Measurements from ENCODE around the gene MMP15.
"Not testable (repeated sequence)": the region's sequence is repeated elsewhere in the genome, so short reads cannot be mapped to it uniquely, and the experiment has no call there.

MMP15 gene

GRCh38 chr16:58080657-58081056, 55.1 kb downstream of the MMP15 start:
- DNase-seq (ENCODE audit: low spot score); H3K27ac Mint-ChIP-seq: not testable (repeated sequence)

GRCh38 chr16:58082381-58082780, 56.8 kb downstream of the MMP15 start:
- no peaks in the 10 kb centered on the region for H3K4me1 Mint-ChIP-seq (ENCODE audit: low read depth)
- no peaks in the 10 kb centered on the region for H3K9me3 Mint-ChIP-seq
- DNase-seq (ENCODE audit: low spot score): no peak
- no peaks in the 10 kb centered on the region for H3K36me3 Mint-ChIP-seq (ENCODE audit: low read depth)
- no peak overlapping the region for H3K4me3 Mint-ChIP-seq
- H3K27me3 Mint-ChIP-seq (ENCODE audit: low read depth): no peaks in the 10 kb centered on the region
- no peak overlapping the region for H3K27ac Mint-ChIP-seq

More at GRCh38 chr16:58080657-58081056, 55.1 kb downstream of the MMP15 start:
- not testable (repeated sequence) for H3K9me3 Mint-ChIP-seq; H3K4me3 Mint-ChIP-seq; H3K27me3 Mint-ChIP-seq (ENCODE audit: low read depth); H3K4me1 Mint-ChIP-seq (ENCODE audit: low read depth); H3K36me3 Mint-ChIP-seq (ENCODE audit: low read depth)

GRCh38 chr16:58084635-58085034, 59.1 kb downstream of the MMP15 start:
- DNase-seq (ENCODE audit: low spot score): no peak
- Mint-ChIP-seq H3K36me3 (ENCODE audit: low read depth) (no peaks in the 10 kb centered on the region), H3K27me3 (ENCODE audit: low read depth) (no peaks in the 10 kb centered on the region), H3K4me3 (no peak overlapping the region), H3K9me3 (no peaks in the 10 kb centered on the region), H3K4me1 (ENCODE audit: low read depth) (no peaks in the 10 kb centered on the region), H3K27ac (no peak overlapping the region)

- no peaks in the 10 kb centered on the region for H3K9me3 Mint-ChIP-seq
- DNase-seq (ENCODE audit: low spot score): no peak
- H3K27ac Mint-ChIP-seq: no peak overlapping the region
- H3K27me3 Mint-ChIP-seq (ENCODE audit: low read depth): no peaks in the 10 kb centered on the region
- H3K36me3 Mint-ChIP-seq (ENCODE audit: low read depth): no peaks in the 10 kb centered on the region
- H3K4me1 Mint-ChIP-seq (ENCODE audit: low read depth): peaks cover 4% of the 10 kb centered on the region
- H3K4me3 Mint-ChIP-seq: no peak overlapping the region
Measured at GRCh38 chr16:58085171-58085570, 59.6 kb downstream of the MMP15 start.

- no peak overlapping the region for H3K4me3 Mint-ChIP-seq
- H3K27me3 Mint-ChIP-seq (ENCODE audit: low read depth): no peaks in the 10 kb centered on the region
- H3K4me1 Mint-ChIP-seq (ENCODE audit: low read depth): peaks cover 5% of the 10 kb centered on the region
Measured at GRCh38 chr16:58085584-58086251, 60.2 kb downstream of the MMP15 start.

GRCh38 chr16:58086381-58087208, 61.0 kb downstream of the MMP15 start:
- no peaks in the 10 kb centered on the region for H3K9me3 Mint-ChIP-seq
- no peaks in the 10 kb centered on the region for H3K36me3 Mint-ChIP-seq (ENCODE audit: low read depth)
- no peak for DNase-seq (ENCODE audit: low spot score)
- no peak overlapping the region for H3K4me3 Mint-ChIP-seq
- H3K27ac Mint-ChIP-seq: no peak overlapping the region
- peaks cover 5% of the 10 kb centered on the region for H3K4me1 Mint-ChIP-seq (ENCODE audit: low read depth)
- H3K27me3 Mint-ChIP-seq (ENCODE audit: low read depth): no peaks in the 10 kb centered on the region

More at GRCh38 chr16:58085584-58086251, 60.2 kb downstream of the MMP15 start:
- Mint-ChIP-seq H3K36me3 (ENCODE audit: low read depth) (no peaks in the 10 kb centered on the region), H3K9me3 (no peaks in the 10 kb centered on the region), H3K27ac (no peak overlapping the region)
- DNase-seq (ENCODE audit: low spot score): no peak

GRCh38 chr16:58087209-58087913, 61.8 kb downstream of the MMP15 start:
- no peaks in the 10 kb centered on the region for H3K27me3 Mint-ChIP-seq (ENCODE audit: low read depth)
- H3K4me3 Mint-ChIP-seq: no peak overlapping the region
- peaks cover 5% of the 10 kb centered on the region for H3K4me1 Mint-ChIP-seq (ENCODE audit: low read depth)
- H3K36me3 Mint-ChIP-seq (ENCODE audit: low read depth): no peaks in the 10 kb centered on the region
- no peaks in the 10 kb centered on the region for H3K9me3 Mint-ChIP-seq
- no peak overlapping the region for H3K27ac Mint-ChIP-seq
- no peak for DNase-seq (ENCODE audit: low spot score)

GRCh38 chr16:58088091-58088490, 62.5 kb downstream of the MMP15 start:
- H3K4me3 Mint-ChIP-seq: no peak overlapping the region
- no peaks in the 10 kb centered on the region for H3K36me3 Mint-ChIP-seq (ENCODE audit: low read depth)
- peaks cover 5% of the 10 kb centered on the region for H3K4me1 Mint-ChIP-seq (ENCODE audit: low read depth)
- no peak for DNase-seq (ENCODE audit: low spot score)
- H3K9me3 Mint-ChIP-seq: no peaks in the 10 kb centered on the region
- no peaks in the 10 kb centered on the region for H3K27me3 Mint-ChIP-seq (ENCODE audit: low read depth)
- H3K27ac Mint-ChIP-seq: no peak overlapping the region

- H3K27ac Mint-ChIP-seq; H3K27me3 Mint-ChIP-seq (ENCODE audit: low read depth); DNase-seq (ENCODE audit: low spot score); H3K36me3 Mint-ChIP-seq (ENCODE audit: low read depth); H3K9me3 Mint-ChIP-seq; H3K4me3 Mint-ChIP-seq: not testable (repeated sequence)
- peaks cover 10% of the 10 kb centered on the region for H3K4me1 Mint-ChIP-seq (ENCODE audit: low read depth)
Measured at GRCh38 chr16:58090396-58090795, 64.8 kb downstream of the MMP15 start.

GRCh38 chr16:58094026-58094425, 68.5 kb downstream of the MMP15 start:
- DNase-seq (ENCODE audit: low spot score): no peak
- no peak overlapping the region for H3K4me3 Mint-ChIP-seq
- no peaks in the 10 kb centered on the region for H3K36me3 Mint-ChIP-seq (ENCODE audit: low read depth)
- H3K27me3 Mint-ChIP-seq (ENCODE audit: low read depth): no peaks in the 10 kb centered on the region
- H3K9me3 Mint-ChIP-seq: no peaks in the 10 kb centered on the region
- H3K27ac Mint-ChIP-seq: no peak overlapping the region
- peaks cover 13% of the 10 kb centered on the region for H3K4me1 Mint-ChIP-seq (ENCODE audit: low read depth)

- no peak for DNase-seq (ENCODE audit: low spot score)
- no peaks in the 10 kb centered on the region for H3K36me3 Mint-ChIP-seq (ENCODE audit: low read depth)
- no peaks in the 10 kb centered on the region for H3K27me3 Mint-ChIP-seq (ENCODE audit: low read depth)
- H3K4me1 Mint-ChIP-seq (ENCODE audit: low read depth): peaks cover 11% of the 10 kb centered on the region
- H3K9me3 Mint-ChIP-seq: no peaks in the 10 kb centered on the region
- no peak overlapping the region for H3K4me3 Mint-ChIP-seq
- no peak overlapping the region for H3K27ac Mint-ChIP-seq
Measured at GRCh38 chr16:58094791-58095574, 69.4 kb downstream of the MMP15 start.

- H3K4me3 Mint-ChIP-seq; H3K27ac Mint-ChIP-seq; H3K27me3 Mint-ChIP-seq (ENCODE audit: low read depth); H3K9me3 Mint-ChIP-seq; H3K4me1 Mint-ChIP-seq (ENCODE audit: low read depth); H3K36me3 Mint-ChIP-seq (ENCODE audit: low read depth); DNase-seq (ENCODE audit: low spot score): not testable (repeated sequence)
Measured at GRCh38 chr16:58095575-58095960, 70.0 kb downstream of the MMP15 start.

- Mint-ChIP-seq H3K4me3 (no peak overlapping the region), H3K4me1 (ENCODE audit: low read depth) (peaks cover 10% of the 10 kb centered on the region), H3K27me3 (ENCODE audit: low read depth) (no peaks in the 10 kb centered on the region), H3K9me3 (no peaks in the 10 kb centered on the region), H3K36me3 (ENCODE audit: low read depth) (no peaks in the 10 kb centered on the region), H3K27ac (no peak overlapping the region)
- no peak for DNase-seq (ENCODE audit: low spot score)
Measured at GRCh38 chr16:58096249-58096648, 70.7 kb downstream of the MMP15 start.
